Renal cortex interstitium (tissue), 11 donors: ENCODE results near the gene MNT. TPM values are rescaled to one million over a fixed set of nuclear protein-coding genes. Genes with fewer than 3 reads are reported as not detected.
A peak's percentile ranks its signal among the peaks of the same experiment; 100 is the strongest.

Source experiments
- DNase-seq, 11 donors: peaks; one replicate each; pipeline ENCODE4 v3.0.0-alpha.2; 2013; ENCODE audit warnings: low read depth in 9 of 11, low spot score in 4 of 11; ENCODE audit errors: extremely low read depth in 1 of 11
- polyA plus RNA-seq, 3 donors: library from polyadenylated mRNA; unstranded; fragments of 120-200 nt; gene quantifications; one replicate each; pipeline ENCODE4 v1.2.1, GENCODE V29; 2013; ENCODE audit not compliant: insufficient read length in 3 of 3

MNT gene
- polyA plus RNA-seq, 3 donors, result 13.0 to 28.1 (median 18.5) TPM

GRCh38 chr17:2399572-2400473, 1.0 kb downstream of the MNT start:
- peak; percentile 88 to 95 (median 92) for DNase-seq

- DNase-seq, result no peak
These were observed 1.9 kb downstream of the MNT start for GRCh38 chr17:2398655-2399571.

GRCh38 chr17:2398182-2398581, 2.7 kb downstream of the MNT start:
- DNase-seq, result no peak

GRCh38 chr17:2397247-2398171, 3.4 kb downstream of the MNT start:
- DNase-seq, result no peak

- DNase-seq, result peak; percentile 75 to 94 (median 88)
These were observed 4.2 kb downstream of the MNT start for GRCh38 chr17:2396568-2397246.

GRCh38 chr17:2396192-2396567, 4.7 kb downstream of the MNT start:
- no peak for DNase-seq

GRCh38 chr17:2395258-2396181, 5.3 kb downstream of the MNT start:
- DNase-seq, result no peak

- DNase-seq, result no peak
These were observed 6.1 kb downstream of the MNT start for GRCh38 chr17:2394775-2395201.

GRCh38 chr17:2393954-2394749, 6.7 kb downstream of the MNT start:
- no peak for DNase-seq

GRCh38 chr17:2393174-2393953, 7.5 kb downstream of the MNT start:
- peak in 7 of 11 donors; percentile 80 to 84 (median 82) for DNase-seq

GRCh38 chr17:2392252-2393173, 8.3 kb downstream of the MNT start:
- DNase-seq, result peak; percentile 69 to 95 (median 91)

GRCh38 chr17:2391597-2392251, 9.1 kb downstream of the MNT start:
- no peak for DNase-seq

GRCh38 chr17:2390199-2390836, 10.5 kb downstream of the MNT start:
- DNase-seq, result no peak

GRCh38 chr17:2388683-2389055, 12.2 kb downstream of the MNT start:
- DNase-seq, result no peak
